GM19023 (cell line): ENCODE data around the gene PPP2R5B.

Experiments
- ATAC-seq: cut with Tn5 transposase; IDR thresholded peaks from one replicate; pipeline ENCODE4 v1.9.1; 2021; ENCODE audit warnings: mild to moderate bottlenecking, moderate library complexity; ENCODE audit not compliant: unreplicated experiment

PPP2R5B gene

GRCh38 chr11:64888729-64889511 lies 35.6 kb upstream of the PPP2R5B start:
- no peak for ATAC-seq

- no peak for ATAC-seq
Observed at GRCh38 chr11:64890522-64890939, 34.0 kb upstream of the PPP2R5B start.

- no peak for ATAC-seq
Observed at GRCh38 chr11:64891215-64891848, 33.2 kb upstream of the PPP2R5B start.

GRCh38 chr11:64891880-64892279 lies 32.6 kb upstream of the PPP2R5B start:
- no peak for ATAC-seq

- no peak for ATAC-seq
Observed at GRCh38 chr11:64892411-64892831, 32.1 kb upstream of the PPP2R5B start.

- ATAC-seq = no peak
Observed at GRCh38 chr11:64892838-64893193, 31.7 kb upstream of the PPP2R5B start.

- no peak for ATAC-seq
Observed at GRCh38 chr11:64893194-64894069, 31.1 kb upstream of the PPP2R5B start.

- ATAC-seq = peak; percentile 74
Observed at GRCh38 chr11:64894070-64894811, 30.2 kb upstream of the PPP2R5B start.

- ATAC-seq = no peak
Observed at GRCh38 chr11:64894812-64895452, 29.6 kb upstream of the PPP2R5B start.

GRCh38 chr11:64896448-64897022 lies 28.0 kb upstream of the PPP2R5B start:
- ATAC-seq = no peak

GRCh38 chr11:64897381-64898075 lies 27.0 kb upstream of the PPP2R5B start:
- no peak for ATAC-seq

GRCh38 chr11:64898076-64898445 lies 26.4 kb upstream of the PPP2R5B start:
- ATAC-seq = no peak

GRCh38 chr11:64898541-64898940 lies 25.9 kb upstream of the PPP2R5B start:
- no peak for ATAC-seq

- ATAC-seq = no peak
Observed at GRCh38 chr11:64900263-64900678, 24.2 kb upstream of the PPP2R5B start.

- ATAC-seq = no peak
Observed at GRCh38 chr11:64900774-64901173, 23.7 kb upstream of the PPP2R5B start.

GRCh38 chr11:64902102-64902900 lies 22.2 kb upstream of the PPP2R5B start:
- ATAC-seq = no peak

- no peak for ATAC-seq
Observed at GRCh38 chr11:64903291-64903833, 21.1 kb upstream of the PPP2R5B start.
